ENCODE measurements around the gene CEP112. TPM values are rescaled to one million over a fixed set of nuclear protein-coding genes. Genes with fewer than 3 reads are reported as not detected.

CEP112 gene
- total and polyA plus RNA-seq, 10 of the 15 experiments (the other 5 are each of a cell fraction or from before 2014, with no cell fraction given) = 0.11 to 3.8 (median 0.32) TPM; not detected in 1

DNA sequence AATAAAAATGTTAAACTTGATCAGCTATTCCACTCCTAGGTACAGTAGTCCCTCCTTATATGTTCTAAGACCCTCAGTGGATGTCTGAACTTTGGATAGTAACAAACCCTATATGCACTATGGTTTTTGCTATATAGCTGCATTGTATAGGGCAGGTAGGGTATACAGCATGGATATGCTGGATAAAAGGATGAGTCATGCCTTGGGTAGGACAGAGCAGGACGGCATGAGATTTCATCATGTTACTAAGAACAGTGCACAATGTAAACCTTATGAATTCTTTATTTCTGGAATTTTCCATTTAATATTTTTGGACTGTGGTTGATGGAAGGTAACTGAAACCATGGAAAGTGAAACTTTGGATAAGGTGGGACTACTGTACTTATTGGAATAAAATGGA, 235.1 kb downstream of the CEP112 start:
- Histone ChIP-seq H4K20me1 (ENCODE audit: control insufficient read depth, insufficient read depth) (no peaks in the 10 kb centered on the region), H3K27me3 (replicated peaks in 1 of 2; ENCODE audit: control insufficient read depth in 2 of 2, insufficient read depth in 2 of 2, low read length in 1 of 2) (no peaks in the 10 kb centered on the region), H3K9ac (ENCODE audit: control insufficient read depth, insufficient read depth, low read length) (no peak overlapping the region), H3K4me2 (ENCODE audit: control insufficient read depth, insufficient read depth) (no peak overlapping the region), H3K79me2 (ENCODE audit: control insufficient read depth, insufficient read depth, low read length) (no peaks in the 10 kb centered on the region), H3K4me1 (ENCODE audit: control insufficient read depth, insufficient read depth, low read length) (no peaks in the 10 kb centered on the region), H3K4me3 (no peak overlapping the region), H2AFZ (ENCODE audit: control insufficient read depth, low read depth, low read length) (no peak overlapping the region), H3K36me3 (ENCODE audit: control insufficient read depth in 2 of 2, insufficient read depth in 2 of 2, low read length in 1 of 2) (no peaks in the 10 kb centered on the region), H3K9me3 (replicated peaks; ENCODE audit: control insufficient read depth, insufficient read depth, low read length) (no peaks in the 10 kb centered on the region; the same call in 2 of the 3 replicates), H3K27ac (ENCODE audit: control insufficient read depth, insufficient read depth) (no peak overlapping the region)
- ChIA-PET SMC1A (ENCODE audit: uncharacterized antibody, unreplicated experiment) (no interaction called here), POLR2A (no interaction called here), CTCF (no interaction called here), RAD21 (ENCODE audit: unreplicated experiment) (no interaction called here)
- 0% methylated on average over 1 of the region's 1 CpG for WGBS (ENCODE audit: insufficient coverage, insufficient replicate concordance, low lambda C conversion rate, missing lambda C conversion rate)
- no peak for FAIRE-seq
- in situ Hi-C loops (cut with MboI) (no loop called here), intact Hi-C loops (cut with micrococcal nuclease; ENCODE audit: unreplicated experiment) (no loop called here)
- no peak for ATAC-seq
- BruUV-seq (replicated peaks) = no TSS peak
- no peak for DNase-seq (ENCODE audit: low read depth, low spot score)
- TF ChIP-seq NR2C1 (IDR thresholded peaks at IDR 0.05) (no peak), IKZF2 (IDR thresholded peaks at IDR 0.05) (no peak), ETV6 (conservative IDR thresholded peaks at IDR 0.05 in 1 of 2, IDR thresholded peaks at IDR 0.05 in 1 of 2; ENCODE audit: borderline replicate concordance in 1 of 2, low read depth in 1 of 2) (no peak), SREBF1 (IDR thresholded peaks at IDR 0.05; ENCODE audit: low read length) (no peak), MEF2B (IDR thresholded peaks at IDR 0.05; ENCODE audit: partially characterized antibody, poor library complexity, severe bottlenecking) (no peak), HDGF (IDR thresholded peaks at IDR 0.05) (no peak)
- TF ChIP-seq, protein P1, sequence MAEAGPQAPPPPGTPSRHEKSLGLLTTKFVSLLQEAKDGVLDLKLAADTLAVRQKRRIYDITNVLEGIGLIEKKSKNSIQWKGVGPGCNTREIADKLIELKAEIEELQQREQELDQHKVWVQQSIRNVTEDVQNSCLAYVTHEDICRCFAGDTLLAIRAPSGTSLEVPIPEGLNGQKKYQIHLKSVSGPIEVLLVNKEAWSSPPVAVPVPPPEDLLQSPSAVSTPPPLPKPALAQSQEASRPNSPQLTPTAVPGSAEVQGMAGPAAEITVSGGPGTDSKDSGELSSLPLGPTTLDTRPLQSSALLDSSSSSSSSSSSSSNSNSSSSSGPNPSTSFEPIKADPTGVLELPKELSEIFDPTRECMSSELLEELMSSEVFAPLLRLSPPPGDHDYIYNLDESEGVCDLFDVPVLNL (IDR thresholded peaks at IDR 0.05; ENCODE audit: low read depth, low read length) = no peak

DNA sequence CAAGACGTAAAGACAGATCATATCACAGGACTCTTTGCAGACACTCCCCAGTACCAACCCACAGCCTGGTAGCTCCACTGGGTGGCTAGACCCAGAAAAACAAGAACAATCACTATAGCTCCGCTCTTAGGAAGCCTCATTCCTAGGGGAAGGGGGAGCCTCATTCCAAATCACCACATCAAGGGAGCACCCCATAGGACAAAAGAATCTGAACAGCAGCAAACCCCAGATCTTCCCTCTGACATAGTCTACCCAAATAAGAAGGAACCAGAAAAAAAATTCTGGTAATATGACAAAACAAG, 237.8 kb downstream of the CEP112 start:
- FAIRE-seq = no peak
- H3K27ac ChIP-seq (ENCODE audit: control insufficient read depth, insufficient read depth) = no peak overlapping the region
- TF ChIP-seq, protein P2, sequence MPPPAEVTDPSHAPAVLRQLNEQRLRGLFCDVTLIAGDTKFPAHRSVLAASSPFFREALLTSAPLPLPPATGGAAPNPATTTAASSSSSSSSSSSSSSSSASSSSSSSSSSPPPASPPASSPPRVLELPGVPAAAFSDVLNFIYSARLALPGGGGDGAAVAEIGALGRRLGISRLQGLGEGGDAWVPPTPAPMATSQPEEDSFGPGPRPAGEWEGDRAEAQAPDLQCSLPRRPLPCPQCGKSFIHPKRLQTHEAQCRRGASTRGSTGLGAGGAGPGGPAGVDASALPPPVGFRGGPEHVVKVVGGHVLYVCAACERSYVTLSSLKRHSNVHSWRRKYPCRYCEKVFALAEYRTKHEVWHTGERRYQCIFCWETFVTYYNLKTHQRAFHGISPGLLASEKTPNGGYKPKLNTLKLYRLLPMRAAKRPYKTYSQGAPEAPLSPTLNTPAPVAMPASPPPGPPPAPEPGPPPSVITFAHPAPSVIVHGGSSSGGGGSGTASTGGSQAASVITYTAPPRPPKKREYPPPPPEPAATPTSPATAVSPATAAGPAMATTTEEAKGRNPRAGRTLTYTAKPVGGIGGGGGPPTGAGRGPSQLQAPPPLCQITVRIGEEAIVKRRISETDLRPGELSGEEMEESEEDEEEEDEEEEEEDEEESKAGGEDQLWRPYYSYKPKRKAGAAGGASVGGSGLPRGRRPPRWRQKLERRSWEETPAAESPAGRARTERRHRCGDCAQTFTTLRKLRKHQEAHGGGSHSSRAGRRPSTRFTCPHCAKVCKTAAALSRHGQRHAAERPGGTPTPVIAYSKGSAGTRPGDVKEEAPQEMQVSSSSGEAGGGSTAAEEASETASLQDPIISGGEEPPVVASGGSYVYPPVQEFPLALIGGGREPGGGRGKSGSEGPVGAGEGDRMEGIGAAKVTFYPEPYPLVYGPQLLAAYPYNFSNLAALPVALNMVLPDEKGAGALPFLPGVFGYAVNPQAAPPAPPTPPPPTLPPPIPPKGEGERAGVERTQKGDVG (CRISPR knock-in tag; IDR thresholded peaks at IDR 0.05) = no peak
- TF ChIP-seq, protein P3, sequence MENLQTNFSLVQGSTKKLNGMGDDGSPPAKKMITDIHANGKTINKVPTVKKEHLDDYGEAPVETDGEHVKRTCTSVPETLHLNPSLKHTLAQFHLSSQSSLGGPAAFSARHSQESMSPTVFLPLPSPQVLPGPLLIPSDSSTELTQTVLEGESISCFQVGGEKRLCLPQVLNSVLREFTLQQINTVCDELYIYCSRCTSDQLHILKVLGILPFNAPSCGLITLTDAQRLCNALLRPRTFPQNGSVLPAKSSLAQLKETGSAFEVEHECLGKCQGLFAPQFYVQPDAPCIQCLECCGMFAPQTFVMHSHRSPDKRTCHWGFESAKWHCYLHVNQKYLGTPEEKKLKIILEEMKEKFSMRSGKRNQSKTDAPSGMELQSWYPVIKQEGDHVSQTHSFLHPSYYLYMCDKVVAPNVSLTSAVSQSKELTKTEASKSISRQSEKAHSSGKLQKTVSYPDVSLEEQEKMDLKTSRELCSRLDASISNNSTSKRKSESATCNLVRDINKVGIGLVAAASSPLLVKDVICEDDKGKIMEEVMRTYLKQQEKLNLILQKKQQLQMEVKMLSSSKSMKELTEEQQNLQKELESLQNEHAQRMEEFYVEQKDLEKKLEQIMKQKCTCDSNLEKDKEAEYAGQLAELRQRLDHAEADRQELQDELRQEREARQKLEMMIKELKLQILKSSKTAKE (IDR thresholded peaks at IDR 0.05; ENCODE audit: low read depth, poor library complexity, severe bottlenecking) = no peak
- TF ChIP-seq POLR2AphosphoS5 (IDR thresholded peaks at IDR 0.05; ENCODE audit: low read length) (no peak), YY1 (IDR thresholded peaks at IDR 0.05; ENCODE audit: low read depth, low read length) (no peak), EED (IDR thresholded peaks at IDR 0.05; ENCODE audit: low read depth) (no peak), MTA2 (IDR thresholded peaks at IDR 0.05; ENCODE audit: low read depth) (no peak)

More for the DNA sequence above, 237.8 kb downstream of the CEP112 start:
- ChIA-PET POLR2A (no interaction called here), CTCF (no interaction called here), SMC1A (ENCODE audit: uncharacterized antibody, unreplicated experiment) (no interaction called here), RAD21 (ENCODE audit: unreplicated experiment) (no interaction called here)
- H3K4me1 ChIP-seq (ENCODE audit: control insufficient read depth, insufficient read depth, low read length) = no peaks in the 10 kb centered on the region
- 50% methylated on average over 2 of the region's 2 CpGs for WGBS (ENCODE audit: insufficient coverage, insufficient replicate concordance, low lambda C conversion rate, missing lambda C conversion rate)
- no peaks in the 10 kb centered on the region for H3K79me2 ChIP-seq (ENCODE audit: control insufficient read depth, insufficient read depth, low read length)
- in situ Hi-C loops (cut with MboI) (no loop called here), intact Hi-C loops (cut with micrococcal nuclease; ENCODE audit: unreplicated experiment) (no loop called here)
- BruUV-seq (replicated peaks) = no TSS peak
- no peaks in the 10 kb centered on the region for H3K27me3 ChIP-seq (replicated peaks in 1 of 2; ENCODE audit: control insufficient read depth in 2 of 2, insufficient read depth in 2 of 2, low read length in 1 of 2)
- no peak overlapping the region for H3K4me3 ChIP-seq
- no peaks in the 10 kb centered on the region; the same call in 2 of the 3 replicates for H3K9me3 ChIP-seq (replicated peaks; ENCODE audit: control insufficient read depth, insufficient read depth, low read length)
- no peaks in the 10 kb centered on the region for H3K36me3 ChIP-seq (ENCODE audit: control insufficient read depth in 2 of 2, insufficient read depth in 2 of 2, low read length in 1 of 2)
- no peaks in the 10 kb centered on the region for H4K20me1 ChIP-seq (ENCODE audit: control insufficient read depth, insufficient read depth)
- no peak overlapping the region for H3K4me2 ChIP-seq (ENCODE audit: control insufficient read depth, insufficient read depth)
- H3K9ac ChIP-seq (ENCODE audit: control insufficient read depth, insufficient read depth, low read length) = no peak overlapping the region
- H2AFZ ChIP-seq (ENCODE audit: control insufficient read depth, low read depth, low read length) = no peak overlapping the region
- ATAC-seq = no peak
- DNase-seq (ENCODE audit: low read depth, low spot score) = no peak

Measured in GM12878 (cell line).